GM18867 (cell line): ENCODE measurements around the gene TRIM72.
"Not testable (repeated sequence)": the region's sequence is repeated elsewhere in the genome, so short reads cannot be mapped to it uniquely, and the experiment has no call there.

Experiments
- ATAC-seq: cut with Tn5 transposase; IDR thresholded peaks from one replicate; pipeline ENCODE4 v1.9.1; 2021; ENCODE audit warnings: mild to moderate bottlenecking, moderate library complexity; ENCODE audit not compliant: unreplicated experiment

The TRIM72 gene

GRCh38 chr16:31190061-31190460, 23.9 kb upstream of the TRIM72 start:
- no peak for ATAC-seq

- ATAC-seq = no peak
These were observed 23.0 kb upstream of the TRIM72 start for GRCh38 chr16:31190818-31191444.

- ATAC-seq = no peak
These were observed 22.1 kb upstream of the TRIM72 start for GRCh38 chr16:31191697-31192428.

GRCh38 chr16:31192856-31193642, 20.9 kb upstream of the TRIM72 start:
- no peak for ATAC-seq

GRCh38 chr16:31193874-31194273, 20.0 kb upstream of the TRIM72 start:
- no peak for ATAC-seq

- ATAC-seq = no peak
These were observed 19.0 kb upstream of the TRIM72 start for GRCh38 chr16:31194898-31195297.

- not testable (repeated sequence) for ATAC-seq
These were observed 18.1 kb upstream of the TRIM72 start for GRCh38 chr16:31195861-31196260.

- ATAC-seq = no peak
These were observed 17.4 kb upstream of the TRIM72 start for GRCh38 chr16:31196324-31197088.

GRCh38 chr16:31198207-31198882, 15.6 kb upstream of the TRIM72 start:
- no peak for ATAC-seq

GRCh38 chr16:31199430-31200041, 14.4 kb upstream of the TRIM72 start:
- ATAC-seq = no peak

GRCh38 chr16:31200111-31200510, 13.8 kb upstream of the TRIM72 start:
- ATAC-seq = not testable (repeated sequence)

- ATAC-seq = no peak
These were observed 12.9 kb upstream of the TRIM72 start for GRCh38 chr16:31200821-31201568.

- ATAC-seq = peak; percentile 66
These were observed 12.1 kb upstream of the TRIM72 start for GRCh38 chr16:31201582-31202413.

- peak; percentile 41 for ATAC-seq
These were observed 11.2 kb upstream of the TRIM72 start, which contains the start of gene PYCARD for GRCh38 chr16:31202414-31203375. Gene PYCARD (minus strand): TSS chr16:31202760. CDS start chr16:31202690, 70 bp downstream.

GRCh38 chr16:31204871-31205666, 8.8 kb upstream of the TRIM72 start:
- ATAC-seq = no peak

- no peak for ATAC-seq
These were observed 7.1 kb upstream of the TRIM72 start for GRCh38 chr16:31206776-31207175.
